DND-41 (cell line): ENCODE results near the gene TRPC4AP.

Source experiments
- ATAC-seq: fragments of 200-7000 bp; cut with Tn5 transposase; 3 replicates; pipeline ENCODE4 v1.9.1; 2021; ENCODE audit warnings: low read depth; ENCODE audit not compliant: insufficient read depth
- DNase-seq: peaks from one replicate; pipeline ENCODE4 v3.0.0-alpha.2; 2020
- H2AFZ ChIP-seq: 2 replicates; pipeline ENCODE4 v1.6.0; 2012; ENCODE audit warnings: low read depth, low read length
- H3K27ac ChIP-seq: 2 replicates; pipeline ENCODE4 v1.5.1; 2012; ENCODE audit warnings: low read length, inconsistent platforms
- H3K27me3 ChIP-seq: fragments of 200-600 bp; sonication (generic); 2 replicates; pipeline ENCODE4 v1.6.0; 2012; ENCODE audit warnings: low read length, mild to moderate bottlenecking, inconsistent platforms; ENCODE audit not compliant: insufficient read depth, poor library complexity
- H3K36me3 ChIP-seq: 2 replicates; pipeline ENCODE4 v1.5.1; 2012; ENCODE audit warnings: low read length, inconsistent platforms; ENCODE audit not compliant: insufficient read depth
- H3K4me1 ChIP-seq: 2 replicates; pipeline ENCODE4 v1.5.1; 2012; ENCODE audit warnings: mild to moderate bottlenecking, low read length; ENCODE audit not compliant: insufficient read depth
- H3K4me2 ChIP-seq: 2 replicates; pipeline ENCODE4 v1.6.0; 2012; ENCODE audit warnings: mild to moderate bottlenecking, moderate library complexity, low read length, inconsistent platforms; ENCODE audit not compliant: insufficient read depth
- H3K4me3 ChIP-seq, 2 experiments: fragments of 200-600 bp in 1 of 2; shearing (Covaris generic) in 1 of 2; 2 replicates each; pipeline ENCODE4 v1.5.1; 2012 to 2016; ENCODE audit warnings: inconsistent platforms in 2 of 2, low read length in 2 of 2, mild to moderate bottlenecking in 2 of 2, low read depth in 1 of 2, moderate library complexity in 1 of 2
- H3K79me2 ChIP-seq: 2 replicates; pipeline ENCODE4 v1.6.0; 2012; ENCODE audit warnings: low read length, inconsistent platforms; ENCODE audit not compliant: insufficient read depth
- H3K9ac ChIP-seq: 2 replicates; pipeline ENCODE4 v1.6.0; 2012; ENCODE audit warnings: low read depth, mild to moderate bottlenecking, inconsistent platforms, low read length, moderate library complexity
- H3K9me3 ChIP-seq: 2 replicates; pipeline ENCODE4 v1.5.1; 2012; ENCODE audit warnings: low read length, moderate library complexity, mild to moderate bottlenecking, inconsistent platforms; ENCODE audit not compliant: insufficient read depth, severe bottlenecking
- H4K20me1 ChIP-seq: 2 replicates; pipeline ENCODE4 v1.6.0; 2012; ENCODE audit warnings: low read length; ENCODE audit not compliant: insufficient read depth
- CTCF ChIP-seq: IDR thresholded peaks from 2 replicates; pipeline ENCODE4 v1.5.1; 2012; ENCODE audit warnings: borderline replicate concordance, low read length, moderate library complexity, mild to moderate bottlenecking; ENCODE audit not compliant: poor library complexity, severe bottlenecking; ENCODE audit errors: extremely low read depth
- EZH2 ChIP-seq: IDR thresholded peaks from 3 replicates; pipeline ENCODE4 v1.6.1; 2012; ENCODE audit warnings: borderline replicate concordance, low read depth, mild to moderate bottlenecking, moderate library complexity, low read length, inconsistent platforms; ENCODE audit not compliant: severe bottlenecking

TRPC4AP gene

GRCh38 chr20:35008411-35009342 lies 83.9 kb downstream of the TRPC4AP start:
- H3K4me1 ChIP-seq: no peaks in the 10 kb centered on the region
- no peak for TF ChIP-seq CTCF
- TF ChIP-seq EZH2: no peak
- H3K27ac ChIP-seq: no peak overlapping the region
- no peak overlapping the region for H3K4me3 ChIP-seq
- H3K27me3 ChIP-seq: no peaks in the 10 kb centered on the region
- H4K20me1 ChIP-seq: peaks cover 19% of the 10 kb centered on the region
- H3K4me2 ChIP-seq: no peak overlapping the region
- H3K9ac ChIP-seq: no peak overlapping the region
- H2AFZ ChIP-seq: no peak overlapping the region
- no peaks in the 10 kb centered on the region for H3K9me3 ChIP-seq
- no peaks in the 10 kb centered on the region for H3K79me2 ChIP-seq
- peaks cover 100% of the 10 kb centered on the region for H3K36me3 ChIP-seq
- ATAC-seq: no peak
- DNase-seq: no peak

GRCh38 chr20:35007891-35008290 lies 84.7 kb downstream of the TRPC4AP start:
- Histone ChIP-seq H3K4me2 (no peak overlapping the region), H3K27me3 (no peaks in the 10 kb centered on the region), H3K79me2 (no peaks in the 10 kb centered on the region), H2AFZ (no peak overlapping the region), H4K20me1 (peaks cover 18% of the 10 kb centered on the region), H3K36me3 (peaks cover 100% of the 10 kb centered on the region), H3K9me3 (no peaks in the 10 kb centered on the region), H3K4me3 (no peak overlapping the region), H3K27ac (no peak overlapping the region), H3K4me1 (no peaks in the 10 kb centered on the region), H3K9ac (no peak overlapping the region)
- no peak for TF ChIP-seq EZH2
- no peak for TF ChIP-seq CTCF
- DNase-seq (no peak), ATAC-seq (no peak)

- Histone ChIP-seq H3K4me3 (no peak overlapping the region), H3K4me2 (no peak overlapping the region), H4K20me1 (peaks cover 22% of the 10 kb centered on the region), H3K36me3 (peaks cover 100% of the 10 kb centered on the region), H3K4me1 (no peaks in the 10 kb centered on the region), H3K9ac (no peak overlapping the region), H2AFZ (no peak overlapping the region), H3K27ac (no peak overlapping the region), H3K27me3 (no peaks in the 10 kb centered on the region), H3K9me3 (no peaks in the 10 kb centered on the region), H3K79me2 (no peaks in the 10 kb centered on the region)
- TF ChIP-seq CTCF (no peak), EZH2 (no peak)
- DNase-seq (no peak), ATAC-seq (no peak)
Observed at GRCh38 chr20:35007413-35007812, 85.2 kb downstream of the TRPC4AP start.
